ENCODE data around the gene ELOVL1. TPM values are rescaled to one million over a fixed set of nuclear protein-coding genes. Genes with fewer than 3 reads are reported as not detected.

ELOVL1 gene
- total RNA-seq, 2 donors from 2014 or later = 17.5 to 21.8 TPM

DNA sequence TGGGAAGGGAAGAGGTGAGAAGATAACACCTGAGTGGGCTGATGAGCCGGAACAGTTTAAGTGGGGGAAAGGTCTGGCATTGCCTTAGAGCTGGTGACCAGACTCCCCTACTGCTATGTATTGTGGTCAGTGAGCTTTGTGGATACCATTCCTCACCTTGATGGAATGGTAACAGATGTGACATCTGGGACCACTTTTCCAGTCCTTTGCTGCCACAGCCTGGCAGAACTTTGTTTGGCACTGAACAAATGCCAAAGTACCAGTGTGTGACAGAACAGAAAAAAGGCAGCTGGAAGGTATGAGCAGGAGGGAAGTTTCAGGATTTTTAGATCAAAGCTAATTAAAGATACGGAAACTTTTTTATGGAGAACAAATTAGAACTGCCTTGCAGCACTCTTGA lies 15.6 kb upstream of the ELOVL1 start:
- peaks cover 17% of the 10 kb centered on the region for H3K4me1 ChIP-seq
- TF ChIP-seq, protein P1, sequence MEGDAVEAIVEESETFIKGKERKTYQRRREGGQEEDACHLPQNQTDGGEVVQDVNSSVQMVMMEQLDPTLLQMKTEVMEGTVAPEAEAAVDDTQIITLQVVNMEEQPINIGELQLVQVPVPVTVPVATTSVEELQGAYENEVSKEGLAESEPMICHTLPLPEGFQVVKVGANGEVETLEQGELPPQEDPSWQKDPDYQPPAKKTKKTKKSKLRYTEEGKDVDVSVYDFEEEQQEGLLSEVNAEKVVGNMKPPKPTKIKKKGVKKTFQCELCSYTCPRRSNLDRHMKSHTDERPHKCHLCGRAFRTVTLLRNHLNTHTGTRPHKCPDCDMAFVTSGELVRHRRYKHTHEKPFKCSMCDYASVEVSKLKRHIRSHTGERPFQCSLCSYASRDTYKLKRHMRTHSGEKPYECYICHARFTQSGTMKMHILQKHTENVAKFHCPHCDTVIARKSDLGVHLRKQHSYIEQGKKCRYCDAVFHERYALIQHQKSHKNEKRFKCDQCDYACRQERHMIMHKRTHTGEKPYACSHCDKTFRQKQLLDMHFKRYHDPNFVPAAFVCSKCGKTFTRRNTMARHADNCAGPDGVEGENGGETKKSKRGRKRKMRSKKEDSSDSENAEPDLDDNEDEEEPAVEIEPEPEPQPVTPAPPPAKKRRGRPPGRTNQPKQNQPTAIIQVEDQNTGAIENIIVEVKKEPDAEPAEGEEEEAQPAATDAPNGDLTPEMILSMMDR (IDR thresholded peaks at IDR 0.05) = peak in 4 of 7 experiments; percentile 28 to 44 (median 37)
- no peak for TF ChIP-seq POLR2A (IDR thresholded peaks at IDR 0.05)
- H3K4me3 ChIP-seq = no peak overlapping the region
- no peak overlapping the region for H3K27ac ChIP-seq
- no peaks in the 10 kb centered on the region for H3K27me3 ChIP-seq
- DNase-seq (no peak), ATAC-seq (no peak)
- H3K9me3 ChIP-seq = no peaks in the 10 kb centered on the region
- H3K36me3 ChIP-seq (replicated peaks in 1 of 2; ENCODE audit: insufficient read depth in 1 of 2, low read depth in 2 of 2) = peaks cover 8 to 29% of the 10 kb centered on the region in 2 donors
- intact Hi-C loops (cut with DNase I) = no loop called here
- 69 to 76% methylated on average over 2 of the region's 2 CpGs for WGBS, 2 donors

DNA sequence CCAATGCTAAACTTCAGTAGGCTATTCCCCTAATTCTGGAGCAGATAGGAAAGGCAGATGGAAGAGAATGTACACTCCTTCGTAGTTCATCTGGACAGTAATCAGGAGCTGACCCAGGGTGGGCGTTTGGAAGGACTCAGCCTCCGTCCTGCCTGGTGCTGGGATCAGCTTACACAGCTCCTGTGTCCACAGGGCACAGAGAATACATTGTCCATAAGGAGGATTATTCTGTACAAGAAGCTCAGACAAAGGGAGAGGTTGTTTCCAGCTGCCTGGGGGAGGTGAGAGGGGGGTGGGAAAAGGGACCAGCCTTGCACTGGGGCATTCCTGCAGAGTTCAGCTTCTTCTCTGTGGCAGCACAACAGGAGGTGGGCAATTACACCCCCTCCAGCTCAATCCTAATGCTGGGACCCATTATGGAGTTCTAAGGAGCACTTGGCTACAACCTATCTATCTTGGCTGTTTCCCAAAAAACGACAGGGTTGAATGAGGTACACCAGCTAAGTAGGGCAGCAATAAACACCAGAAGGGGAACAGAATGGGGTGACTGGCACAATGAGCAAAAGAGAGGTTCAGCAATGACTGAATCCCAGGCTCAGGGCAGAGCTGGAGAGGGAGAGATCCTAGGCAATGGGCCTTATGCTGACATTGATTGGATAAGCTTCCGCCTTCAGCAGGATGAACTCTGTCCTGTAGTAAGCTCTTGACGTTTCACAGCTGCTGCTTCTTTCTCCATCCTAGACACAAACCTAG lies 14.4 kb upstream of the ELOVL1 start:
- H3K27me3 ChIP-seq = no peaks in the 10 kb centered on the region
- no peaks in the 10 kb centered on the region for H3K9me3 ChIP-seq
- H3K36me3 ChIP-seq (replicated peaks in 1 of 2; ENCODE audit: insufficient read depth in 1 of 2, low read depth in 2 of 2) = peaks cover 8 to 29% of the 10 kb centered on the region in 2 donors
- DNase-seq (no peak), ATAC-seq (peak; percentile 40)
- no peak overlapping the region for H3K4me3 ChIP-seq
- no peak overlapping the region for H3K27ac ChIP-seq
- 54 to 59% methylated on average over 6 of the region's 6 CpGs for WGBS, 2 donors
- intact Hi-C loops (cut with DNase I) = no loop called here
- TF ChIP-seq POLR2A (IDR thresholded peaks at IDR 0.05) = no peak
- TF ChIP-seq, protein P1 (IDR thresholded peaks at IDR 0.05) = no peak
- H3K4me1 ChIP-seq = peaks cover 6% of the 10 kb centered on the region

DNA sequence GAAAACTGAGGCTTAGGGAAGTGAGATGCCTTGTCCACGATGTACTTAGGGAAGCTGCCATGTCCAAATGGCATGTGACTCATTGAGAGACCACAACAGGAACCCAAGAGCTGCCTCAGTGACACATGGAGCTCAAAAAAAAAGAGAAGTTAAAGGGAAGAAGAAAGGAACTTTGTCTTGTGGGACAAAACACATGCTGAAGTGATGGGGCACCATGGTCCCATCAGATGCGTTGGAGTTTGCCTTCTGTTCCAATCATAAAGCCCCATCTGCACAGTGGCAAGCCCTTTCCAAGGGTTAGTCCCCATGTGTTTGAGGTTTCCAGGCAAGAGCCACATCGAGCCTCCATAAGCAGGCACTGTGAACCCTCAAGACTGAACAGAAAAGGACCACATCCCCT lies 13.8 kb upstream of the ELOVL1 start:
- H3K4me1 ChIP-seq = peaks cover 6% of the 10 kb centered on the region
- TF ChIP-seq, protein P1 (IDR thresholded peaks at IDR 0.05) = no peak
- TF ChIP-seq POLR2A (IDR thresholded peaks at IDR 0.05) = no peak
- peaks cover 8 to 29% of the 10 kb centered on the region in 2 donors for H3K36me3 ChIP-seq (replicated peaks in 1 of 2; ENCODE audit: insufficient read depth in 1 of 2, low read depth in 2 of 2)
- ATAC-seq (no peak), DNase-seq (peak in 1 of 4 donors; percentile 40)
- no peaks in the 10 kb centered on the region for H3K9me3 ChIP-seq
- 68 to 69% methylated on average over 3 of the region's 3 CpGs for WGBS, 2 donors
- intact Hi-C loops (cut with DNase I) = no loop called here
- H3K27me3 ChIP-seq = no peaks in the 10 kb centered on the region
- H3K27ac ChIP-seq = no peak overlapping the region
- H3K4me3 ChIP-seq = no peak overlapping the region

DNA sequence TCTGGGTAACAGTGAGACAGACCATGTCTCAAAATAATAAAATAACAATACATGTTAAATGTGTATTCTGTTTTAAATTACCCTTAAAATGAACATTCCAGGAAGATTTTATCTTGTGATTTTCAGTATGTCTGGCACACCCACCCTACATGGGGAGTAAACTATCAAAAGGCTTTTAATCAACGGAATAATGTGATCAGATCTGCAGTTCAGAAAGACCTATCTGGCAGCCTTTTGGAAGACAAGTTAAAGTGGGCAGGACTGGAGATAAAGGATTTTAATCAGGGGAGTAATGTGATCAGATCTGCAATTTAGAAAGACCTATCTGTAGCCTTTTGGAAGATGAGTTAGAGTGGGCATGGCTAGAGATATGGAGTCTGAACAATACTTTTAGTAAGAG lies 11.7 kb upstream of the ELOVL1 start:
- TF ChIP-seq, protein P1 (IDR thresholded peaks at IDR 0.05) = no peak
- TF ChIP-seq POLR2A (IDR thresholded peaks at IDR 0.05) = no peak
- Histone ChIP-seq H3K36me3 (replicated peaks in 1 of 2; ENCODE audit: insufficient read depth in 1 of 2, low read depth in 2 of 2) (peaks cover 0 to 12% of the 10 kb centered on the region in 2 donors), H3K27me3 (no peaks in the 10 kb centered on the region), H3K27ac (no peak overlapping the region), H3K9me3 (no peaks in the 10 kb centered on the region), H3K4me3 (no peak overlapping the region), H3K4me1 (peaks cover 6% of the 10 kb centered on the region)
- ATAC-seq (no peak), DNase-seq (no peak)
- intact Hi-C loops (cut with DNase I) = no loop called here
- 91 to 97% methylated on average over 1 of the region's 1 CpG for WGBS, 2 donors

DNA sequence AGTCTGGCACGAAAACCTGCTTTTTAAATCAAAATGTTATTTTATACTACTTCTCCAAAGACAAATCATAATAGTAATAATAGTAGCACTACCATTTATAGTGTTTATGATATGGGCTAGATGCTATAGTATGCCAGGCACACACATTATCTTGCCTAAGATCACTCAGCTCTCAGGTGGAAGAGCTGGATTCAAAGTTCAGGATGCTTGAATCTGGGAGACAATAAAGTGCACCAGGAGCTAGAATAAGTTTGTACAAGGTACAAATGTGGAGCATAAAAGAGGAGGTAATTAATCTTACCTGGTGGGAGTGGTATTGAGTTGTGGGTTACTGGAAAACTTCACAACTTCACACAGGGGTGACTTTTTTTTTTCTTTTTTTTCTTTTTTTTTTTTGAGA lies 10.0 kb upstream of the ELOVL1 start:
- H3K27ac ChIP-seq = no peak overlapping the region
- DNase-seq (no peak), ATAC-seq (no peak)
- H3K4me3 ChIP-seq = no peak overlapping the region
- H3K27me3 ChIP-seq = no peaks in the 10 kb centered on the region
- peaks cover 0 to under 1% of the 10 kb centered on the region in 2 donors for H3K36me3 ChIP-seq (replicated peaks in 1 of 2; ENCODE audit: insufficient read depth in 1 of 2, low read depth in 2 of 2)
- 96% methylated on average over 1 of the region's 1 CpG for WGBS, 2 donors
- TF ChIP-seq POLR2A (IDR thresholded peaks at IDR 0.05) = no peak
- TF ChIP-seq, protein P1 (IDR thresholded peaks at IDR 0.05) = no peak
- no peaks in the 10 kb centered on the region for H3K9me3 ChIP-seq
- intact Hi-C loops (cut with DNase I) = no loop called here
- peaks cover 11% of the 10 kb centered on the region for H3K4me1 ChIP-seq
